ENCODE data around the gene SDC4. TPM values are rescaled to one million over a fixed set of nuclear protein-coding genes. Genes with fewer than 3 reads are reported as not detected.

Gene SDC4
- total and polyA plus RNA-seq, 7 experiments from 2014 or later = 0.21 to 46.7 (median 0.47) TPM; not detected in 1

DNA sequence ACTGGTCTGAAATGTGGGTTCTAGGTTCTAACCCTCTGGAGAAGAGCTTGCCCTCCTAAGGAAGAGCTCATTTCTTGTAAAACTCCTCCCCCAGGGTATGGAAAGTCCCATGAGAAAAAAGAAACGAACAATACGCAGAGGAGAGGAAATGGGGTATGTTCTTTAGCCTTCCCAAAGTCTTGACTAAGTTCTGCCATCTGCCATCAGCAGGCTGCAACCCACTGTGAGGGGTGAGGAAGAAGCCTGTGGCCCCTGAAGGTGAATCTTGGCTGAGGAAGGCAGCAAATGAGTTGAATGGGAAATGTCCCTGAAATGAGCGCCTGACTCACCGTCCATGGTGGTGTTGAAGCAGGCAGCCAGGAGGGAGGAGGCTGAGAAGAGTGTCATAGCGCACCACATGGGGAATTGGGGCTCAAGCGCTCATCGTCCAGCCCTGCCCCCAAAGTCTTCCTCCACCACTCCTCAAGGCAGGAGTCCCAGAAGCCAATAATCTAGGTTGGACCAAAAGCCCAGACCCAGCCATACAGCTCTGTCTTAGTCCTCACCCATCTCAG, 29.8 kb downstream of the SDC4 start:
- DNase-seq (no peak), ATAC-seq (no peak)
- Mint-ChIP-seq H3K9me3 (no peaks in the 10 kb centered on the region), H3K27me3 (peaks cover 27 to 36% (median 33%) of the 10 kb centered on the region in 5 donors), H3K27ac (peak overlapping the region in 1 of 9 donors; percentile 97), H3K4me3 (peak overlapping the region in 2 of 10 donors; percentile 60 to 77), H3K4me1 (peaks cover 10 to 53% (median 26%) of the 10 kb centered on the region in 7 donors), H3K36me3 (peaks cover 0 to 6% (median 0%) of the 10 kb centered on the region in 5 donors)
- Histone ChIP-seq H3K27ac (ENCODE audit: low read depth, low read length) (no peak overlapping the region), H3K36me3 (ENCODE audit: control insufficient read depth in 2 of 3, insufficient read depth in 3 of 3, low read length in 3 of 3) (no peaks in the 10 kb centered on the region), H3K27me3 (ENCODE audit: control insufficient read depth in 2 of 2, insufficient read depth in 2 of 2, low read length in 2 of 2) (no peaks in the 10 kb centered on the region), H3K9me3 (ENCODE audit: control insufficient read depth in 2 of 3, low read length in 3 of 3) (no peaks in the 10 kb centered on the region), H3K4me3 (ENCODE audit: low read length) (no peak overlapping the region), H3K4me1 (ENCODE audit: control insufficient read depth in 2 of 2, insufficient read depth in 2 of 2, low read length in 2 of 2) (peaks cover 15 to 16% of the 10 kb centered on the region in 2 donors)
- CTCF ChIA-PET = interaction anchor here (0.7 to 7.3 kb wide), 10 partner anchors 11 to 456 kb away, joined by 3 to 67 read pairs (median 4); no protein-coding TSS in a partner anchor
- intact Hi-C loops (cut with micrococcal nuclease) = loop anchor here in 1 of 2 donors (2.0 kb wide), 2 partner anchors 30 to 452 kb away; partner anchors contain the start of gene SDC4
- POLR2A ChIA-PET = interaction anchor here (0.7 kb wide), 1 partner anchor 456 kb away, joined by 3 read pairs; no protein-coding TSS in a partner anchor

DNA sequence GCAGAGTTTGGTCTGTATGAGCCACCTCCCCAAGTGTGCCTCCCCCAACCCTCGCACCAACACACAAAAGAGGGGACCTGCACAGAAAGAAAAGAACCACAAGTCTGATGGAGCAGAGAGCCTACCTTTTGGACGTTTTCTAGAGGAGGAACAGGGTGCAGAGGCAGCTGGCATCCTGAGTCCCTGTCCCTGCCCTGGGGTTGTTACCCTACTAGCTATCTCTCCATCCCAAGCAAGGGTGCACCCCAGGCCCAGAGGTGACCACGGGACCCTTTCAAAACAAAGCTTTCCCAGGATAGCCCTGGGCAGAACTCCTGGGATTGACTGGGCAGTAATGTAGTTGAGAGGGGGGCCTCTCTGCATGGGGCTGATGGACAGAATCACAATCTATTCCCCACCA, 30.4 kb downstream of the SDC4 start:
- DNase-seq (no peak), ATAC-seq (no peak)
- intact Hi-C loops (cut with micrococcal nuclease) = loop anchor here in 1 of 2 donors (2.0 kb wide), 2 partner anchors 31 to 453 kb away; partner anchors contain the start of gene SDC4
- ChIA-PET POLR2A (interaction anchor here (0.7 kb wide), 1 partner anchor 457 kb away, joined by 3 read pairs; no protein-coding TSS in a partner anchor), CTCF (interaction anchor here (0.6 to 7.3 kb wide), 7 partner anchors 12 to 453 kb away, joined by 3 to 67 read pairs (median 8); no protein-coding TSS in a partner anchor)
- no peaks in the 10 kb centered on the region for H3K36me3 ChIP-seq (ENCODE audit: control insufficient read depth in 2 of 3, insufficient read depth in 3 of 3, low read length in 3 of 3)
- Mint-ChIP-seq H3K36me3 (peaks cover 0 to 6% (median 0%) of the 10 kb centered on the region in 5 donors), H3K4me1 (peaks cover 10 to 53% (median 26%) of the 10 kb centered on the region in 7 donors), H3K9me3 (no peaks in the 10 kb centered on the region), H3K27me3 (peaks cover 27 to 38% (median 34%) of the 10 kb centered on the region in 5 donors), H3K27ac (peak overlapping the region in 1 of 9 donors; percentile 97), H3K4me3 (peak overlapping the region in 1 of 10 donors; percentile 79)
- H3K27ac ChIP-seq (ENCODE audit: low read depth, low read length) = no peak overlapping the region
- no peaks in the 10 kb centered on the region for H3K27me3 ChIP-seq (ENCODE audit: control insufficient read depth in 2 of 2, insufficient read depth in 2 of 2, low read length in 2 of 2)
- no peaks in the 10 kb centered on the region for H3K9me3 ChIP-seq (ENCODE audit: control insufficient read depth in 2 of 3, low read length in 3 of 3)
- no peak overlapping the region for H3K4me3 ChIP-seq (ENCODE audit: low read length)
- peaks cover 15 to 16% of the 10 kb centered on the region in 2 donors for H3K4me1 ChIP-seq (ENCODE audit: control insufficient read depth in 2 of 2, insufficient read depth in 2 of 2, low read length in 2 of 2)

DNA sequence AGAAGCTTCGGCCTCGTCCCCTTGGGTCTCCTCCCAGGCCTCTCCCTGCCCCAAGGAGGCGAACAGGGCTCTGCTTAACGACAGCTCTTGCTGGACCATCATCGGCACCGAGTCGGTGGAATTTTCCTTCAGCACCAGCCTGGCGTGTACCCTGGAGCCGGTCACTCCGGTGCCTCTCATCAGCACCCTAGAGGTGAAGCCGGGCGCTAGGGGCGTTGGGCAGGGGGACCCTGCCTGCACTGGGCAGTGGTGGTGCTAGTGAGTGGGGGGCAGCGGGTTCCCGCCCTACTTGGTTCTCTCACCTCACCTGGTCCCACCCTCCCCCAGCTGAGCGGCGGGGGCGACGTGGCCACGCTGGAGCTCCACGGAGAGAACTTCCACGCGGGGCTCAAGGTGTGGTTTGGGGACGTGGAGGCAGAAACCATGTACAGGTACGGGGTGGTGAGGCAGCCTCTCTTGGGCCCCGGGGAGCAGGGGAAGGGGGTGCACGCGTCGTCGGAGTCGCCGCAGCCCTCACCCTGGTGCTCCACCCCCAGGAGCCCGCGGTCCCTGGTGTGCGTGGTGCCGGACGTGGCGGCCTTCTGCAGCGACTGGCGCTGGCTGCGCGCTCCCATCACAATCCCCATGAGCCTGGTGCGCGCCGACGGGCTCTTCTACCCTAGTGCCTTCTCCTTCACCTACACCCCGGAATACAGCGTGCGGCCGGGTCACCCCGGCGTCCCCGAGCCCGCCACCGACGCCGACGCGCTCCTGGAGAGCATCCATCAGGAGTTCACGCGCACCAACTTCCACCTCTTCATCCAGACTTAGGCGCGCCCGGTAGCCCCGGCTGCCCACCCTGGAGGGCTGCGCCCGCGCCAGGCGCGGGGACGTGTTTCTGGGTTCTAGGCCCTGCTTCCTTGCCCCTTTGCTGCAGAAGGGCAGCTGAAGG, 31.8 kb downstream of the SDC4 start:
- Histone ChIP-seq H3K4me3 (ENCODE audit: low read length) (no peak overlapping the region), H3K36me3 (ENCODE audit: control insufficient read depth in 2 of 3, insufficient read depth in 3 of 3, low read length in 3 of 3) (no peaks in the 10 kb centered on the region), H3K27ac (ENCODE audit: low read depth, low read length) (no peak overlapping the region), H3K9me3 (ENCODE audit: control insufficient read depth in 2 of 3, low read length in 3 of 3) (no peaks in the 10 kb centered on the region), H3K27me3 (ENCODE audit: control insufficient read depth in 2 of 2, insufficient read depth in 2 of 2, low read length in 2 of 2) (no peaks in the 10 kb centered on the region), H3K4me1 (ENCODE audit: control insufficient read depth in 2 of 2, insufficient read depth in 2 of 2, low read length in 2 of 2) (peaks cover 15 to 16% of the 10 kb centered on the region in 2 donors)
- peak overlapping the region in 2 of 10 donors; percentile 46 to 79 for H3K4me3 Mint-ChIP-seq
- H3K36me3 Mint-ChIP-seq = peaks cover 0 to 6% (median 0%) of the 10 kb centered on the region in 5 donors
- peaks cover 14 to 49% (median 26%) of the 10 kb centered on the region in 7 donors for H3K4me1 Mint-ChIP-seq
- DNase-seq (no peak), ATAC-seq (no peak)
- POLR2A ChIA-PET = no interaction called here
- H3K27me3 Mint-ChIP-seq = peaks cover 27 to 44% (median 42%) of the 10 kb centered on the region in 5 donors
- H3K9me3 Mint-ChIP-seq = peaks cover 0 to 1% (median 0%) of the 10 kb centered on the region in 11 donors
- intact Hi-C loops (cut with micrococcal nuclease) = no loop called here
- CTCF ChIA-PET = interaction anchor here (7.3 kb wide), 1 partner anchor 454 kb away, joined by 67 read pairs; no protein-coding TSS in a partner anchor
- no peak overlapping the region for H3K27ac Mint-ChIP-seq

DNA sequence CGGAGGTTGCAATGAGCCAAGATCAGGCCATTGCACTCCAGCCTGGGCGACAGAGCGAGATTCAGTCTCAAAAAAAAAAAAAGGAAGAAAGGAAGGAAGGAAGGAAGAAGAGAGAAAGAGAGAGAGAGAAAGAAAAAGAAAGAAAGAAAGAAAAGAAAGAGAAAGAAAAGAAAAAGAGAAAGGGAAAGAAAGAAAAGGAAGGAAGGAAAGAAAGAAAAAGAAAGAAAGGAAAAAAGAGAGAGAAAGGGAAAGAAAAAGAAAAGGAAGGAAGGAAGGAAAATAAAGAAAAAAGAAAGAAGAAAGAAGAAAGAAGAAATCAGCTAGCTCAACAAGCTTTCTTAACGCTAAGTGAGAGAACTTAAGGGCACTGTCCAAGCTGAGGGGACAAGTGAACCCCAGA, 32.6 kb downstream of the SDC4 start:
- Mint-ChIP-seq H3K4me3 (peak overlapping the region in 1 of 10 donors; percentile 27), H3K27me3 (peaks cover 27 to 51% (median 50%) of the 10 kb centered on the region in 5 donors), H3K4me1 (peaks cover 21 to 46% (median 24%) of the 10 kb centered on the region in 7 donors), H3K9me3 (peaks cover 0 to 1% (median 0%) of the 10 kb centered on the region in 11 donors), H3K27ac (no peak overlapping the region), H3K36me3 (peaks cover 0 to 6% (median 0%) of the 10 kb centered on the region in 5 donors)
- no peaks in the 10 kb centered on the region for H3K27me3 ChIP-seq (ENCODE audit: control insufficient read depth in 2 of 2, insufficient read depth in 2 of 2, low read length in 2 of 2)
- peaks cover 10 to 12% of the 10 kb centered on the region in 2 donors for H3K4me1 ChIP-seq (ENCODE audit: control insufficient read depth in 2 of 2, insufficient read depth in 2 of 2, low read length in 2 of 2)
- H3K36me3 ChIP-seq (ENCODE audit: control insufficient read depth in 2 of 3, insufficient read depth in 3 of 3, low read length in 3 of 3) = no peaks in the 10 kb centered on the region
- intact Hi-C loops (cut with micrococcal nuclease) = no loop called here
- no peak overlapping the region for H3K27ac ChIP-seq (ENCODE audit: low read depth, low read length)
- no peak overlapping the region for H3K4me3 ChIP-seq (ENCODE audit: low read length)
- H3K9me3 ChIP-seq (ENCODE audit: control insufficient read depth in 2 of 3, low read length in 3 of 3) = no peaks in the 10 kb centered on the region
- DNase-seq (no peak), ATAC-seq (no peak)
- CTCF ChIA-PET = interaction anchor here (0.6 to 7.3 kb wide), 2 partner anchors 455 to 462 kb away, joined by 3 to 67 read pairs; no protein-coding TSS in a partner anchor
- POLR2A ChIA-PET = no interaction called here

DNA sequence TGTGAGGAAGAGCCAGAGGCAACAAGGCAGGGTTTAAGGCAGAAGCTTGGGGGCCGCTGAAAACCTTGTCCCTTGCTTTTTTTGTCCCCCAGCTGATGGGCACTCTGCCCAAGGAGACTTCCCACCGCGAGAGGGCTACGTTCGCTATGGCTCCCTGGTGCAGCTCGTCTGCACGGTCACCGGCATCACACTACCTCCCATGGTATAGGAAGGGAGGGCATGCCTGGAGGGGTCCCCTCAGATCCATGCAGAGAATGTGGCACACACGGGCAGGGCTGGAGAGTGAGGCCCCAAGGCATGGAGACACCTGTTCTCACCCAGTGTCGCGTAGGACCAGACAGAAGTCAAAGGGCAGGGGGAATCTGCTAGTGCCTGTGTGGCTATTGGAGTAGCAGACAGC, 34.3 kb downstream of the SDC4 start:
- ChIA-PET POLR2A (no interaction called here), CTCF (no interaction called here)
- Histone ChIP-seq H3K9me3 (ENCODE audit: control insufficient read depth in 2 of 3, low read length in 3 of 3) (no peaks in the 10 kb centered on the region), H3K4me1 (ENCODE audit: control insufficient read depth in 2 of 2, insufficient read depth in 2 of 2, low read length in 2 of 2) (peaks cover under 1 to 3% of the 10 kb centered on the region in 2 donors), H3K36me3 (ENCODE audit: control insufficient read depth in 2 of 3, insufficient read depth in 3 of 3, low read length in 3 of 3) (no peaks in the 10 kb centered on the region), H3K4me3 (ENCODE audit: low read length) (no peak overlapping the region), H3K27ac (ENCODE audit: low read depth, low read length) (no peak overlapping the region), H3K27me3 (ENCODE audit: control insufficient read depth in 2 of 2, insufficient read depth in 2 of 2, low read length in 2 of 2) (no peaks in the 10 kb centered on the region)
- DNase-seq (no peak), ATAC-seq (no peak)
- H3K4me3 Mint-ChIP-seq = no peak overlapping the region
- peaks cover 27 to 68% (median 60%) of the 10 kb centered on the region in 5 donors for H3K27me3 Mint-ChIP-seq
- no peak overlapping the region for H3K27ac Mint-ChIP-seq
- H3K36me3 Mint-ChIP-seq = peaks cover 0 to 4% (median 0%) of the 10 kb centered on the region in 5 donors
- intact Hi-C loops (cut with micrococcal nuclease) = loop anchor here in 1 of 2 donors (5.0 kb wide), 1 partner anchor 302 kb away; no protein-coding TSS in a partner anchor
- peaks cover 13 to 38% (median 15%) of the 10 kb centered on the region in 7 donors for H3K4me1 Mint-ChIP-seq
- H3K9me3 Mint-ChIP-seq = peaks cover 0 to 1% (median 0%) of the 10 kb centered on the region in 11 donors

DNA sequence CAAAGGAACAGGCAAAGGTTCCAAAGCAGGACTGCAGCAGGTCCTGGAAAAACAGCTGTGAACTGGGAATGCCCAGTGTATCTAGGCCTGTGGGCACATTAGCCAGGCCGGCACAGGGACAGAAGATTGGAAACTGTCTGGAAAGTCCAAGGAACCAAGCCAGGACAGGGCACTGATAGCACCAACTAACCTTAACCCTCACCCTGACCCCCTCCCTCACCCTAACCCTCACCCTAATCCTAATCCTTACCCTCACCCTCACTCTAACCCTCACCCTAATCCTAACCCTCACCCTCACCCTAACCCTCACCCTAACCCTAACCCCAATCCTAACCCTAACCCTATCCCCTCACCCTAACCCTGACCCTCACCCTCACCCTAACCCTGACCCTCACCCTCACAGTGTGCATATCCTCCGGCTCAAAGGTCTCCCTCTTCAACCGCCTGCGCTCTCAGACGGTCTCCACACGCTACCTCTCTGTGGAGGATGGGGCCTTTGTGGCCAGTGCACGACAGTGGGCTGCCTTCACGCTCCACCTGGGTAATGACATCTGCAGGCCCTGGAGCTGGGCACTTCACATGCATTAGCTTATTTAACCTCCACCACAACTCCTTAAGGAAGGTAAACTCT, 35.0 kb downstream of the SDC4 start:
- peaks cover 0 to 1% (median 0%) of the 10 kb centered on the region in 11 donors for H3K9me3 Mint-ChIP-seq
- POLR2A ChIA-PET = no interaction called here

More for the DNA sequence above, 35.0 kb downstream of the SDC4 start:
- H3K4me1 ChIP-seq (ENCODE audit: control insufficient read depth in 2 of 2, insufficient read depth in 2 of 2, low read length in 2 of 2) = no peaks in the 10 kb centered on the region
- no peaks in the 10 kb centered on the region for H3K27me3 ChIP-seq (ENCODE audit: control insufficient read depth in 2 of 2, insufficient read depth in 2 of 2, low read length in 2 of 2)
- ATAC-seq = peak; percentile 18
- Mint-ChIP-seq H3K4me3 (no peak overlapping the region), H3K27ac (no peak overlapping the region), H3K27me3 (peaks cover 27 to 68% (median 61%) of the 10 kb centered on the region in 5 donors), H3K4me1 (peaks cover 8 to 30% (median 10%) of the 10 kb centered on the region in 7 donors), H3K36me3 (peaks cover 0 to 3% (median 0%) of the 10 kb centered on the region in 5 donors)
- H3K9me3 ChIP-seq (ENCODE audit: control insufficient read depth in 2 of 3, low read length in 3 of 3) = no peaks in the 10 kb centered on the region
- intact Hi-C loops (cut with micrococcal nuclease) = loop anchor here in 1 of 2 donors (5.0 kb wide), 1 partner anchor 301 kb away; no protein-coding TSS in a partner anchor
- no peak overlapping the region for H3K27ac ChIP-seq (ENCODE audit: low read depth, low read length)
- H3K4me3 ChIP-seq (ENCODE audit: low read length) = no peak overlapping the region
- CTCF ChIA-PET = interaction anchor here (0.6 to 0.8 kb wide), 2 partner anchors 124 to 146 kb away, joined by 3 to 5 read pairs; no protein-coding TSS in a partner anchor
- DNase-seq = no peak
- no peaks in the 10 kb centered on the region for H3K36me3 ChIP-seq (ENCODE audit: control insufficient read depth in 2 of 3, insufficient read depth in 3 of 3, low read length in 3 of 3)
